Left renal pelvis (tissue), 4 donors: ENCODE data around the gene ICAM2. TPM values are rescaled to one million over a fixed set of nuclear protein-coding genes. Genes with fewer than 3 reads are reported as not detected.

Source experiments
- DNase-seq, 4 donors: peaks; one replicate each; pipeline ENCODE4 v3.0.0-alpha.2; 2013; ENCODE audit warnings: low read depth in 4 of 4, low spot score in 3 of 4
- polyA plus RNA-seq, 4 donors: library from polyadenylated mRNA; unstranded; fragments of 120-200 nt; gene quantifications; one replicate each; pipeline ENCODE4 v1.2.1, GENCODE V29; 2013; ENCODE audit not compliant: insufficient read length in 4 of 4

ICAM2 gene
- polyA plus RNA-seq, 4 donors = 21.7 to 27.7 (median 26.7) TPM

DNA sequence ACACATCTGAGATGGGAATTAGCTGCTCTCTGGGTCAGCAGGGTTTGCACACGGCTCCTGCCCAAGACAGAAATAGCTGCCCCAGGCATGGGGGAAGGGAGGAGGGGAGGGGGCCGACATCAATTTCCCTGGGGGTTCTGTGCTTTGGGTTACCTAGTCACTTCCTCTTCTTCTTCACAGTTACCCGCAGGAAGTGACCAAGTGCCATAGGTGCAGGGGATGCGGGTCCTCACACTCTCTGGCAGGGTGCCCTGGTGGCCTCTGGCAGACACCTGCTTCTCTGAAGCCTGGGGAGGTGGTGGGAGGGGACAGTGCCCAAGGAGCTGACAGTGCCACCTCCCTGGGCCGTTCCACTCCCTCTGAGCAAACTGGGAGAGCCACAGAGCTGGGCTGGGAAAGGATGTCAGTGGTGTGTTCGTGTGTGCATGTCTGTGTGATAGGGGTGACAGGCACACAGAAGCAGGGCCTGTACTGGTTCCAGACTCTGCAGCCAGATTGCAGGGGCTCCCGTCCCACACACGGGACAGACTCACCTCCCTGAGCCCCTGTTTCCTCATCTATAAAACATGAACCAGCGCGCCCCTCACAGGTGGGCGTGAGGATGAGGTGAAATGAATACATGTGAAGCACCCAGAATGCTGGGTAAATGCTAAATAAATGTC, 65.9 kb downstream of the ICAM2 start:
- no peak for DNase-seq

Other genes with a start within 250 kb of the ICAM2 start
- gene CCDC47, start 247.0 kb downstream of the ICAM2 start, polyA plus RNA-seq = 100 to 1,000 TPM in 2 of 4 donors, 10 to 100 TPM in 2; 60.3 to 120 (median 105) TPM
- gene DDX42, start 246.5 kb downstream of the ICAM2 start, polyA plus RNA-seq = 100 to 1,000 TPM; 155 to 200 (median 186) TPM
- 100 to 1,000 TPM; 122 to 197 (median 173) TPM for gene PSMC5, start 193.2 kb downstream of the ICAM2 start, polyA plus RNA-seq
- 10 to 100 TPM; 40.5 to 83.2 (median 59.9) TPM for gene FTSJ3, start 193.0 kb downstream of the ICAM2 start, polyA plus RNA-seq
- gene SMARCD2, start 177.9 kb downstream of the ICAM2 start, polyA plus RNA-seq = 10 to 100 TPM; 42.7 to 61.0 (median 55.5) TPM
- gene CSH2, start 147.0 kb downstream of the ICAM2 start, polyA plus RNA-seq = under 1 TPM in 2 of 4 donors, not detected in 2; 0.17 to 0.90 TPM
- not detected for gene GH2, start 138.7 kb downstream of the ICAM2 start, polyA plus RNA-seq
- gene CSH1, start 124.1 kb downstream of the ICAM2 start, polyA plus RNA-seq = 1 to 10 TPM in 1 of 4 donors, not detected in 3; 2.7 TPM
- not detected for gene CSHL1, start 109.4 kb downstream of the ICAM2 start, polyA plus RNA-seq
- not detected for gene GH1, start 101.8 kb downstream of the ICAM2 start, polyA plus RNA-seq
- gene CD79B, start 88.3 kb downstream of the ICAM2 start, polyA plus RNA-seq = 1 to 10 TPM; 1.2 to 3.5 (median 2.7) TPM
- 1 to 10 TPM in 2 of 4 donors, under 1 TPM in 2; 0.67 to 1.5 (median 1.1) TPM for gene SCN4A, start 47.7 kb downstream of the ICAM2 start, polyA plus RNA-seq
- 1 to 10 TPM; 1.2 to 3.9 (median 3.1) TPM for gene PRR29, start 22.3 kb downstream of the ICAM2 start, polyA plus RNA-seq
- 1 to 10 TPM; 8.0 to 9.5 (median 9.0) TPM for gene ERN1, start 109.5 kb upstream of the ICAM2 start, polyA plus RNA-seq
- gene TEX2, start 242.6 kb upstream of the ICAM2 start, polyA plus RNA-seq = 10 to 100 TPM; 24.8 to 37.5 (median 27.8) TPM